HL-60/S4 (cell line): ENCODE results near the gene PRKACA.
"Not testable (repeated sequence)": the region's sequence is repeated elsewhere in the genome, so short reads cannot be mapped to it uniquely, and the experiment has no call there.

Experiments used
- in situ Hi-C: fragments of 300-500 bp; cut with MboI; formaldehyde crosslinking; loops from 2 replicates; pipeline ENCODE4 v1.14.3; 2022; ENCODE audit warnings: low sequenced_read_pairs

The PRKACA gene

GRCh38 chr19:14148751-14149410, 31.3 kb upstream of the PRKACA start:
- in situ Hi-C loops, result no loop called here

GRCh38 chr19:14147797-14148605, 30.4 kb upstream of the PRKACA start:
- in situ Hi-C loops, result no loop called here

- in situ Hi-C loops, result no loop called here
These were observed 29.2 kb upstream of the PRKACA start for GRCh38 chr19:14146789-14147216.

- in situ Hi-C loops, result not testable (repeated sequence)
These were observed 28.6 kb upstream of the PRKACA start for GRCh38 chr19:14146169-14146568.

GRCh38 chr19:14145381-14145780, 27.8 kb upstream of the PRKACA start:
- in situ Hi-C loops, result no loop called here

GRCh38 chr19:14142262-14143190, 25.0 kb upstream of the PRKACA start:
- in situ Hi-C loops, result no loop called here

- in situ Hi-C loops, result no loop called here
These were observed 23.5 kb upstream of the PRKACA start for GRCh38 chr19:14141041-14141440.

- in situ Hi-C loops, result no loop called here
These were observed 22.4 kb upstream of the PRKACA start for GRCh38 chr19:14139944-14140343.

GRCh38 chr19:14138576-14139265, 21.2 kb upstream of the PRKACA start:
- in situ Hi-C loops, result no loop called here

GRCh38 chr19:14136509-14137281, 19.1 kb upstream of the PRKACA start, which contains the start of gene ASF1B:
ASF1B (minus strand) TSS chr19:14136589; CDS start chr19:14136456, 133 bp downstream.
- in situ Hi-C loops, result no loop called here

- in situ Hi-C loops, result no loop called here
These were observed 18.5 kb upstream of the PRKACA start for GRCh38 chr19:14135985-14136508.

GRCh38 chr19:14135355-14135754, 17.8 kb upstream of the PRKACA start:
- in situ Hi-C loops, result no loop called here

- in situ Hi-C loops, result no loop called here
These were observed 10.5 kb upstream of the PRKACA start for GRCh38 chr19:14127929-14128509.

GRCh38 chr19:14127176-14127575, 9.6 kb upstream of the PRKACA start:
- in situ Hi-C loops, result no loop called here

GRCh38 chr19:14122924-14123323, 5.4 kb upstream of the PRKACA start:
- in situ Hi-C loops, result no loop called here

- in situ Hi-C loops, result no loop called here
These were observed 2.9 kb upstream of the PRKACA start for GRCh38 chr19:14120497-14120780.

GRCh38 chr19:14119644-14120496, 2.3 kb upstream of the PRKACA start:
- in situ Hi-C loops, result no loop called here

GRCh38 chr19:14119146-14119545, 1.6 kb upstream of the PRKACA start:
- in situ Hi-C loops, result no loop called here
